ENCODE data around the gene POFUT2. TPM values are rescaled to one million over a fixed set of nuclear protein-coding genes. Genes with fewer than 3 reads are reported as not detected.

Gene POFUT2
- total RNA-seq, 1 donor from 2014 or later, result 39.5 TPM

GRCh38 chr21:45225741-45226327, 61.9 kb downstream of the POFUT2 start:
- no peak for DNase-seq (ENCODE audit: low read depth, low spot score)
- Mint-ChIP-seq H3K27me3 (ENCODE audit: low read depth) (no peaks in the 10 kb centered on the region), H3K9me3 (no peaks in the 10 kb centered on the region), H3K4me3 (no peak overlapping the region), H3K4me1 (no peaks in the 10 kb centered on the region), H3K36me3 (ENCODE audit: low read depth) (peaks cover 5% of the 10 kb centered on the region), H3K27ac (ENCODE audit: unreplicated experiment) (no peak overlapping the region)
- TF ChIP-seq CTCF (conservative IDR thresholded peaks at IDR 0.05), result no peak

- Mint-ChIP-seq H3K27me3 (ENCODE audit: low read depth) (no peaks in the 10 kb centered on the region), H3K36me3 (ENCODE audit: low read depth) (peaks cover 5% of the 10 kb centered on the region), H3K9me3 (no peaks in the 10 kb centered on the region), H3K4me3 (no peak overlapping the region), H3K27ac (ENCODE audit: unreplicated experiment) (no peak overlapping the region), H3K4me1 (no peaks in the 10 kb centered on the region)
- DNase-seq (ENCODE audit: low read depth, low spot score), result no peak
- no peak for TF ChIP-seq CTCF (conservative IDR thresholded peaks at IDR 0.05)
Observed at GRCh38 chr21:45225041-45225740, 62.5 kb downstream of the POFUT2 start.

GRCh38 chr21:45224189-45224938, 63.3 kb downstream of the POFUT2 start:
- no peaks in the 10 kb centered on the region for H3K27me3 Mint-ChIP-seq (ENCODE audit: low read depth)
- DNase-seq (ENCODE audit: low read depth, low spot score), result no peak
- no peak for TF ChIP-seq CTCF (conservative IDR thresholded peaks at IDR 0.05)
- no peak overlapping the region for H3K27ac Mint-ChIP-seq (ENCODE audit: unreplicated experiment)
- H3K9me3 Mint-ChIP-seq, result no peaks in the 10 kb centered on the region
- no peaks in the 10 kb centered on the region for H3K4me1 Mint-ChIP-seq
- no peak overlapping the region for H3K4me3 Mint-ChIP-seq
- peaks cover 5% of the 10 kb centered on the region for H3K36me3 Mint-ChIP-seq (ENCODE audit: low read depth)

- no peak for TF ChIP-seq CTCF (conservative IDR thresholded peaks at IDR 0.05)
- Mint-ChIP-seq H3K4me3 (no peak overlapping the region), H3K36me3 (ENCODE audit: low read depth) (peaks cover 5% of the 10 kb centered on the region), H3K4me1 (no peaks in the 10 kb centered on the region), H3K27me3 (ENCODE audit: low read depth) (no peaks in the 10 kb centered on the region), H3K9me3 (no peaks in the 10 kb centered on the region), H3K27ac (ENCODE audit: unreplicated experiment) (no peak overlapping the region)
- no peak for DNase-seq (ENCODE audit: low read depth, low spot score)
Observed at GRCh38 chr21:45223236-45224185, 64.2 kb downstream of the POFUT2 start.

- Mint-ChIP-seq H3K4me1 (no peaks in the 10 kb centered on the region), H3K36me3 (ENCODE audit: low read depth) (peaks cover 19% of the 10 kb centered on the region), H3K4me3 (no peak overlapping the region), H3K27ac (ENCODE audit: unreplicated experiment) (no peak overlapping the region), H3K9me3 (peaks cover 7% of the 10 kb centered on the region), H3K27me3 (ENCODE audit: low read depth) (no peaks in the 10 kb centered on the region)
- TF ChIP-seq CTCF (conservative IDR thresholded peaks at IDR 0.05), result no peak
- no peak for DNase-seq (ENCODE audit: low read depth, low spot score)
Observed at GRCh38 chr21:45222001-45222400, 65.7 kb downstream of the POFUT2 start.
